GM12892 (cell line): ENCODE data around the gene LYRM7.

Source experiments
- POLR2A ChIP-seq: IDR thresholded peaks from 2 replicates; pipeline ENCODE4 v1.6.1; 2011; ENCODE audit warnings: low read depth, low read length, control low read depth
- POLR2AphosphoS5 ChIP-seq: IDR thresholded peaks from 2 replicates; pipeline ENCODE4 v1.6.1; 2011; ENCODE audit warnings: low read depth, low read length, control low read depth

DNA sequence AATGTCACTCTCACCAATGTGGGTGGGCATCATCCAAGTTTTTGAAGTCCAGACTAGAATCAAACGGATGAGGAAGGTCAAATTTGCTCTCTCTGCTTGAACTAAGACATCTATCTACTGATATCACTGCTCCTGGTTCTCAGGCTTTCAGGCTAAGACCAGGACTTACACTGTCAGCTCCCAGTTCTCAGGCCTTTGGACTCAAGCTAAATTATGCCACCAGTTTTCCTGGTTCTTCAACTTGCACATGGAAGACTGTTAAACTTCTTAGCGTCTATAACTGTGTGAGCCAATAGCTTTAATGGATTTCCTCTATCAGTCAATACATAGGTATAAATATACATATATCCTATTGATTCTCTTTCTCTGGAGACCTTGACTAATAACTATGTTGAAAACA is 35.3 kb downstream of the LYRM7 start:
- TF ChIP-seq POLR2A (no peak), POLR2AphosphoS5 (no peak)
